GM12891 (cell line): Measurements from ENCODE around the gene VRK3.

Source experiments
- POLR2A ChIP-seq: IDR thresholded peaks from 2 replicates; pipeline ENCODE4 v1.6.1; 2011; ENCODE audit warnings: low read depth, low read length, control low read depth
- TAF1 ChIP-seq: IDR thresholded peaks from 2 replicates; pipeline ENCODE4 v1.6.1; 2011; ENCODE audit warnings: low read depth, low read length, control low read depth

- no peak for TF ChIP-seq TAF1
- no peak for TF ChIP-seq POLR2A
Observed at GRCh38 chr19:49954092-49954829, 70.9 kb downstream of the VRK3 start.
